ENCODE results near the gene KLHL29. TPM values are rescaled to one million over a fixed set of nuclear protein-coding genes. Genes with fewer than 3 reads are reported as not detected.

KLHL29 gene
- total and polyA plus RNA-seq, 2 of the 13 experiments (the other 11 are each of a cell fraction or from before 2014, with no cell fraction given): 0.01 TPM; not detected in 1

- no peak overlapping the region for H3K4me2 ChIP-seq (ENCODE audit: low read depth, low read length)
- DNase-seq (ENCODE audit: low spot score) (no peak), ATAC-seq (no peak), FAIRE-seq (no peak)
- H3K27ac ChIP-seq (ENCODE audit: extremely low read length, insufficient read depth, low read length): no peak overlapping the region
- in situ Hi-C loops (cut with HindIII; ENCODE audit: extremely low pct_ligation_motif_present, low pct_unique_long_range_greater_than_20kb): no loop called here
- H3K9me3 ChIP-seq (ENCODE audit: low read length): no peaks in the 10 kb centered on the region
- ChIA-PET CTCF (ENCODE audit: low intra/inter-chr PET ratio, low total read pairs) (no interaction called here), POLR2A (no interaction called here)
- intact Hi-C loops (cut with micrococcal nuclease; ENCODE audit: unreplicated experiment): no loop called here
- 39% methylated on average over 6 of the region's 6 CpGs for WGBS (ENCODE audit: low lambda C conversion rate)
- H3K4me3 ChIP-seq (replicated peaks in 1 of 3; ENCODE audit: insufficient read depth in 1 of 3, low read depth in 2 of 3, low read length in 3 of 3): no peak overlapping the region
- no peaks in the 10 kb centered on the region for H4K20me1 ChIP-seq (ENCODE audit: insufficient read depth, low read length)
- no TSS peak for BruUV-seq (replicated peaks)
- H3K27me3 ChIP-seq (ENCODE audit: control insufficient read depth in 1 of 2, insufficient read depth in 2 of 2, low read length in 2 of 2): peaks cover 2 to 10% of the 10 kb centered on the region in 2 experiments; a peak in 2 of 5 replicates
- H2AFZ ChIP-seq (ENCODE audit: low read length): no peak overlapping the region
- no peak overlapping the region for H3K9ac ChIP-seq (ENCODE audit: insufficient read depth, low read depth, low read length)
- no peaks in the 10 kb centered on the region for H3K79me2 ChIP-seq (ENCODE audit: insufficient read depth, low read length)
- H3K36me3 ChIP-seq (replicated peaks in 1 of 2; ENCODE audit: control insufficient read depth in 1 of 2, insufficient read depth in 2 of 2, low read length in 2 of 2): no peaks in the 10 kb centered on the region
- H3K4me1 ChIP-seq (ENCODE audit: insufficient read depth, low read length): peaks cover 23% of the 10 kb centered on the region
- TF ChIP-seq HINFP (CRISPR knock-in tag; IDR thresholded peaks at IDR 0.05; ENCODE audit: low read depth): no peak
- TF ChIP-seq ZNF350 (CRISPR knock-in tag; IDR thresholded peaks at IDR 0.05; ENCODE audit: borderline replicate concordance, low read depth): no peak
- no peak for TF ChIP-seq ZZZ3 (CRISPR knock-in tag; IDR thresholded peaks at IDR 0.05; ENCODE audit: borderline replicate concordance)
- TF ChIP-seq TOE1 (CRISPR knock-in tag; IDR thresholded peaks at IDR 0.05): no peak
- TF ChIP-seq MXI1 (IDR thresholded peaks at IDR 0.05; ENCODE audit: borderline replicate concordance, low read depth, low read length): no peak
- no peak for TF ChIP-seq ZFP90 (CRISPR knock-in tag; IDR thresholded peaks at IDR 0.05; ENCODE audit: borderline replicate concordance)
- no peak for TF ChIP-seq TFDP1 (CRISPR knock-in tag; IDR thresholded peaks at IDR 0.05; ENCODE audit: borderline replicate concordance)
- TF ChIP-seq ZNF207 (IDR thresholded peaks at IDR 0.05; ENCODE audit: borderline replicate concordance): no peak
- 0 out of 2 replicates have a peak, but pooled peaks have one; percentile 4 for TF ChIP-seq ZFP91 (CRISPR knock-in tag; IDR thresholded peaks at IDR 0.05; ENCODE audit: borderline replicate concordance)
- TF ChIP-seq ZNF784 (CRISPR knock-in tag; IDR thresholded peaks at IDR 0.05; ENCODE audit: borderline replicate concordance): no peak
- no peak for TF ChIP-seq ZNF790 (CRISPR knock-in tag; IDR thresholded peaks at IDR 0.05; ENCODE audit: borderline replicate concordance)
- TF ChIP-seq MYC (CRISPR knock-in tag; IDR thresholded peaks at IDR 0.05; ENCODE audit: borderline replicate concordance): peak; percentile 19; the same call in 1 of the 2 replicates
- no peak for TF ChIP-seq ZNF136 (CRISPR knock-in tag; IDR thresholded peaks at IDR 0.05; ENCODE audit: low read depth)
- peak; percentile 98 for TF ChIP-seq MNT (IDR thresholded peaks at IDR 0.05)
- no peak for TF ChIP-seq DMTF1 (CRISPR knock-in tag; IDR thresholded peaks at IDR 0.05)
Observed at GRCh38 chr2:23673082-23673481, 288.1 kb downstream of the KLHL29 start.

All from HepG2 (cell line).